BJ (cell line): Measurements from ENCODE around the gene RASSF4. TPM values are rescaled to one million over a fixed set of nuclear protein-coding genes. Genes with fewer than 3 reads are reported as not detected.

Experiments
- CTCF ChIA-PET: fragments of 350-600 bp; formaldehyde crosslinking; extraction: SDS; loops from one replicate; lab custom pipeline; 2021; ENCODE audit warnings: antibody characterized with exemption, inconsistent platforms; lab: Yijun Ruan, JAX
- POLR2A ChIA-PET: fragments of 300-600 bp; sonication (Branson Sonifier 250); formaldehyde crosslinking; extraction: SDS; loops from one replicate; lab custom pipeline; 2021; ENCODE audit warnings: antibody characterized with exemption; lab: Charles Lee
- DNase-seq: peaks from one replicate; pipeline ENCODE4 v3.0.0-alpha.2; 2011; ENCODE audit warnings: low read depth
- H3K27me3 ChIP-seq: 2 replicates; pipeline ENCODE4 v1.6.0; 2011; ENCODE audit warnings: low read length; ENCODE audit not compliant: control insufficient read depth, insufficient read depth
- H3K36me3 ChIP-seq: 2 replicates; pipeline ENCODE4 v1.5.1; 2011; ENCODE audit warnings: low read length; ENCODE audit not compliant: control insufficient read depth, insufficient read depth
- H3K4me3 ChIP-seq: 2 replicates; pipeline ENCODE4 v1.5.1; 2011; ENCODE audit warnings: low read depth, mild to moderate bottlenecking, control low read depth, low read length
- polyA plus RNA-seq: library from polyadenylated mRNA; depleted of rRNA; stranded (reverse); fragments of >200 nt; gene quantifications from 2 replicates; pipeline ENCODE4 v1.2.3, GENCODE V29; 2011
- TF ChIP-seq, protein P1 (sequence below): IDR thresholded peaks from 2 replicates; pipeline ENCODE4 v1.5.1; 2011; ENCODE audit warnings: low read depth, mild to moderate bottlenecking, control low read depth, inconsistent platforms, low read length, moderate library complexity; ENCODE audit not compliant: insufficient read depth

Gene RASSF4
- polyA plus RNA-seq, 1 experiment = 3.9 TPM

DNA sequence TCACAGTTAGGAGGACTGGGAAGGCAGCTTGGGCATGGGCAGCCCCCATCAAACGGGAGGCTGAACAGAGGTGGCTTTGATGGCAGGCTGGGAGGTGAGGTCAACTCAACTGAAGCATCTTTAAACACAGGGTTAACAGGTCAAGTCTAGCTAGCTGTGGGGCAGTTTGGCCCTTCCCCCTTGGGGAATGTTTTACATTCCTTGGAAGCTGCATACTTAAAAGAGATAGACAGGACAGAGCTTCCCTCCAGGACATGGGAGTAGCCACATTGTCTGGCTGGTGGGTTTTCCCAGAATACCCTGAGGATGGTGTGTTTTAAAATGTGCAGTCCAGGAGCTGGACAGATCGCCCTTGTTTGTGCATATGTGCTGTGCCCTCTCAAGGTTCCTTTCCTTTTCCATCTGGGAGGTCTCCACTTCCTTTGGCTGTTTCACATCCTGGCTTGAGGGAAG lies 6.8 kb upstream of the RASSF4 start:
- H3K36me3 ChIP-seq = no peaks in the 10 kb centered on the region
- TF ChIP-seq, protein P1, sequence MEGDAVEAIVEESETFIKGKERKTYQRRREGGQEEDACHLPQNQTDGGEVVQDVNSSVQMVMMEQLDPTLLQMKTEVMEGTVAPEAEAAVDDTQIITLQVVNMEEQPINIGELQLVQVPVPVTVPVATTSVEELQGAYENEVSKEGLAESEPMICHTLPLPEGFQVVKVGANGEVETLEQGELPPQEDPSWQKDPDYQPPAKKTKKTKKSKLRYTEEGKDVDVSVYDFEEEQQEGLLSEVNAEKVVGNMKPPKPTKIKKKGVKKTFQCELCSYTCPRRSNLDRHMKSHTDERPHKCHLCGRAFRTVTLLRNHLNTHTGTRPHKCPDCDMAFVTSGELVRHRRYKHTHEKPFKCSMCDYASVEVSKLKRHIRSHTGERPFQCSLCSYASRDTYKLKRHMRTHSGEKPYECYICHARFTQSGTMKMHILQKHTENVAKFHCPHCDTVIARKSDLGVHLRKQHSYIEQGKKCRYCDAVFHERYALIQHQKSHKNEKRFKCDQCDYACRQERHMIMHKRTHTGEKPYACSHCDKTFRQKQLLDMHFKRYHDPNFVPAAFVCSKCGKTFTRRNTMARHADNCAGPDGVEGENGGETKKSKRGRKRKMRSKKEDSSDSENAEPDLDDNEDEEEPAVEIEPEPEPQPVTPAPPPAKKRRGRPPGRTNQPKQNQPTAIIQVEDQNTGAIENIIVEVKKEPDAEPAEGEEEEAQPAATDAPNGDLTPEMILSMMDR = no peak
- CTCF ChIA-PET = interaction anchor here (1.1 to 6.0 kb wide), 4 partner anchors 11 to 20 kb away, joined by 3 to 30 read pairs (median 3); no protein-coding TSS in a partner anchor
- POLR2A ChIA-PET = no interaction called here
- no peak overlapping the region for H3K4me3 ChIP-seq
- no peak for DNase-seq
- H3K27me3 ChIP-seq = no peaks in the 10 kb centered on the region

DNA sequence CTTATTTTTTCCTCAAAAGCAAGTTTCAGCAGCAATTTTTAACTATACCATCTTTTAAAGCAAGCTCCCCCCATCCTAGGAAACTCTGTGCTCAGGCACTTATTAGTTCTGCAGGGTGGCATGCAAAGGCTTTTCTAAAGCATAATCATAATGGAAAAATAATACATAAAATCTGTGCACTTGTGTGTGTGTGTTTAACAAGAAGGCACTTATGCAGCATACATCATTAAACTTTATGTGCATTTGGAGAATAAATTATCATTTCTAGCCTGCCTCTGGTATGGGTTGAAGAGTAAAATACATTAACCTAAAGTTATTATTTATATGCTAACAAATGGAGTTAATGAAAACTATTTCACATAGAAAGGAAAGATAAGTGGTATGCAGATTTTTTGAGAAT lies 5.6 kb upstream of the RASSF4 start:
- Histone ChIP-seq H3K27me3 (no peaks in the 10 kb centered on the region), H3K36me3 (no peaks in the 10 kb centered on the region), H3K4me3 (no peak overlapping the region)
- ChIA-PET POLR2A (no interaction called here), CTCF (interaction anchor here (0.5 to 6.0 kb wide), 2 partner anchors 21 to 45 kb away, joined by 3 to 30 read pairs; no protein-coding TSS in a partner anchor)
- no peak for DNase-seq
- TF ChIP-seq, protein P1 = no peak

DNA sequence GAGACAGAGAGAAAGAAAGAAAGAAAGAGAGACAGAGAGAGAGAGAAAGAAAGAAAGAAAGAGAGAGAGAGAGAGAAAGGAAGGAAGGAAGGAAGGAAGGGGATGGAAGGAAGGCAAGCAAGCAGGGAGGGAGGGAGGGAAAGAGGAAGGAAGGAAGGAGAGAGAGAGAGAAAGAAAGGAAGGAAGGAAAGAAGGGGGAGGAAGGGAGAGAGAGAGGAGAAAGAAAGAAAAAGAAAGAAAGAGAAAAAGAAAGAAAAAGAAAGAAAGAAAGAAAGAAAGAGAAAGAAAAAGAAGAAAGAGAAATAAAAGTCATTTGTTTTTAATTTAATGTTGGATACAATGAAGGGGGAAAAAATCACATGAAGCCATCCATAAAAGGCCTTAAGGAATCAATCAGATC lies 4.6 kb upstream of the RASSF4 start:
- Histone ChIP-seq H3K36me3 (no peaks in the 10 kb centered on the region), H3K4me3 (no peak overlapping the region), H3K27me3 (no peaks in the 10 kb centered on the region)
- ChIA-PET CTCF (interaction anchor here (6.0 kb wide), 1 partner anchor 22 kb away, joined by 30 read pairs; no protein-coding TSS in a partner anchor), POLR2A (no interaction called here)
- TF ChIP-seq, protein P1 = no peak
- DNase-seq = no peak

DNA sequence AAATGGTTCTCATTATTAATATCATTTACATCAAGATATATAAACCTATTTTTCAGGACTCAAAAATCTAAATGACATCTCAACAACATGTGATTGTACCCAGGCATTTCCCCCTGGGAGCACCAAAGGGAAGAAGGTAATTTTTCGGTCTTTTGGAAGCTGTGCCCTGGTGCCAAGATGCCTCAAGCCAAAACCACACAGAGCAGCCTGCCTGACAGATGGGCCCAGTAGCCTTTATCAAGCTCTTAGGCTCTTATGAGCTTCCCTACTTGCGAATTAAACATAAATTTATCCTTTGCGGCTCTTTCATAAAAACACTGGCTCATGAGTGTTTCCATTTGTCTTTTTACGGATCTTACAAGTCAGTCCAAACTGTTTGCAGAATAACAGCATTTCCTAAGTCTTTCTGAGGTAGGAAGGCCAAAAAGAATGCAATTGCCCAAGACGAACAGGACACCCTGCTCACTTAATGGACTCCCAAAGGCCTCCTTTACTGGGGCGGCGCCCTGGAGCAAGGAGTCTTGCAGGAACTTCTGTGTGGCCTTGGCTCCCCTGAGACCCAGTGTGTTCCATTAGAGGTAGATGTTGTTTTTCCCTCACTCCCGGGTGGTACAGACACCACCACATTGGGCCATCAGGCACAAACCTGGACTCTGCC lies 4.1 kb upstream of the RASSF4 start:
- ChIA-PET POLR2A (no interaction called here), CTCF (interaction anchor here (6.0 kb wide), 1 partner anchor 23 kb away, joined by 30 read pairs; no protein-coding TSS in a partner anchor)
- DNase-seq = no peak
- H3K36me3 ChIP-seq = no peaks in the 10 kb centered on the region
- H3K4me3 ChIP-seq = no peak overlapping the region
- no peaks in the 10 kb centered on the region for H3K27me3 ChIP-seq
- TF ChIP-seq, protein P1 = no peak

DNA sequence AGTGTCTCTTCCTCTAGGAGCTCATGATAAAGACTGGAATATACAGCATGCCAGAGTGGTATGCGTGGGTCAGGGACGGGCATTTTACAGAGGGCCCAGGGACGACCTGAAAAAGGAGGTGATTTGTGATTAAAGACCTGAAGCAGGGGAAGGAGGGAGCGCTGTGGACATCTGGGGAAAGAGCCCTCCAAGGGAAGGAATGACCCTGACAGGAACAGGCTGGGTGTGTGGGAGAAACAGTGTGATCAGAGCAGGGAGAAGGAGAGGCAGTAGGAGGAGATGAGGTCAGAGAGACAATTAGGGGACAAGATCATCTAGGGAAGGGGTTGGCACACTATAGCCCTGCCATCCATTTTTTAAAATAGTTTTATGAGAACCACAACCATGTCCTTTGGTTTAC lies 3.4 kb upstream of the RASSF4 start:
- H3K4me3 ChIP-seq = no peak overlapping the region
- TF ChIP-seq, protein P1 = no peak
- no peaks in the 10 kb centered on the region for H3K36me3 ChIP-seq
- DNase-seq = no peak
- H3K27me3 ChIP-seq = no peaks in the 10 kb centered on the region
- ChIA-PET POLR2A (no interaction called here), CTCF (interaction anchor here (0.9 kb wide), 1 partner anchor 46 kb away, joined by 3 read pairs; no protein-coding TSS in a partner anchor)
